Measurements from ENCODE around the gene SRD5A1. TPM values are rescaled to one million over a fixed set of nuclear protein-coding genes. Genes with fewer than 3 reads are reported as not detected.

Gene SRD5A1
- total RNA-seq, 1 experiment from 2014 or later = 24.7 TPM

DNA sequence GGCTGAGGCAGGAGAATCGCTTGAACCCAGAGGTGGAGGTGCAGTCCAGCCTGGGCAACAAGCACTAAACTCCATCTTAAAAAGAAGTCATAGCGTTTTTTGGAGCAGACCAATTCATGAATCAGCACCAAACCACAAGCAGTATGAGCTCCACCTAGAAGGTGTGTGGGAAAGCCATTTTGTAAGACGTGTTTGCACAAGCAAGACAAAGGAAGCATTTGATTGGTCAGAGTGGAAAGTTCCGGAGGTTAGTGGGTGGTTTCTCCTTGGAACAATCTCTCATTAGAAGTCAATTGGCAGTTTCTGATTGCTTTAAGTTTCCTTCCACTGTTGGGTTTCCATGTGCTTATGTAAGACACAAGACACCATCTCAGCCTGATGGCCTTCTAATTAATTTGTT lies 5.0 kb downstream of the SRD5A1 start:
- Histone ChIP-seq H3K9me2 (ENCODE audit: insufficient read depth) (no peaks in the 10 kb centered on the region), H4K20me1 (ENCODE audit: insufficient read depth) (no peaks in the 10 kb centered on the region), H3K27ac (ENCODE audit: low read depth, low read length) (no peak overlapping the region), H3K27me3 (ENCODE audit: insufficient read depth, low read length) (no peaks in the 10 kb centered on the region), H3K9me3 (ENCODE audit: control insufficient read depth in 1 of 2, insufficient read depth in 1 of 2, low read depth in 1 of 2, low read length in 2 of 2) (no peaks in the 10 kb centered on the region), H2AFZ (ENCODE audit: low read depth, low read length, poor library complexity, severe bottlenecking) (no peak overlapping the region), H3K4me3 (replicated peaks in 1 of 2; ENCODE audit: low read depth in 1 of 2, low read length in 2 of 2) (no peak overlapping the region), H3K4me1 (ENCODE audit: control insufficient read depth in 1 of 2, insufficient read depth in 2 of 2, low read length in 2 of 2) (peaks cover 5 to 8% of the 10 kb centered on the region in 2 experiments; a peak in 3 of 4 replicates), H3K79me2 (ENCODE audit: insufficient read depth, low read length) (peaks cover 73% of the 10 kb centered on the region), H3K36me3 (ENCODE audit: control insufficient read depth in 1 of 2, insufficient read depth in 2 of 2, low read length in 2 of 2) (no peaks in the 10 kb centered on the region; a peak in 1 of 4 replicates), H3K4me2 (ENCODE audit: low read length) (no peak overlapping the region), H3K9ac (ENCODE audit: low read length) (no peak overlapping the region)
- ChIA-PET POLR2A (no interaction called here), CTCF (no interaction called here), RAD21 (ENCODE audit: low non-redundant PET in 1 of 2, low total read pairs in 2 of 2, uncharacterized antibody in 2 of 2, unreplicated experiment in 2 of 2) (no interaction called here)
- ATAC-seq (no peak), DNase-seq (ENCODE audit: low read depth, low spot score) (no peak)
- intact Hi-C loops (cut with micrococcal nuclease) = no loop called here
- no TSS peak for BruUV-seq (replicated peaks)
- no peak for TF ChIP-seq EZH2phosphoT487 (IDR thresholded peaks at IDR 0.05; ENCODE audit: borderline replicate concordance)
- TF ChIP-seq TCF7L2 (IDR thresholded peaks at IDR 0.05; ENCODE audit: borderline replicate concordance, extremely low read depth, insufficient read depth, insufficient read length) = no peak

- ChIA-PET POLR2A (interaction anchor here (1.3 kb wide), 1 partner anchor 9 kb away, joined by 5 read pairs; the partner anchor contains the start of genes NSUN2 and SRD5A1), RAD21 (ENCODE audit: low non-redundant PET in 1 of 2, low total read pairs in 2 of 2, uncharacterized antibody in 2 of 2, unreplicated experiment in 2 of 2) (no interaction called here), CTCF (no interaction called here)
- Histone ChIP-seq H3K9me2 (ENCODE audit: insufficient read depth) (no peaks in the 10 kb centered on the region), H3K79me2 (ENCODE audit: insufficient read depth, low read length) (peaks cover 39% of the 10 kb centered on the region), H3K27me3 (ENCODE audit: insufficient read depth, low read length) (no peaks in the 10 kb centered on the region), H3K9ac (ENCODE audit: low read length) (no peak overlapping the region), H3K9me3 (ENCODE audit: control insufficient read depth in 1 of 2, insufficient read depth in 1 of 2, low read depth in 1 of 2, low read length in 2 of 2) (no peaks in the 10 kb centered on the region), H3K27ac (ENCODE audit: low read depth, low read length) (no peak overlapping the region), H3K4me3 (replicated peaks in 1 of 2; ENCODE audit: low read depth in 1 of 2, low read length in 2 of 2) (no peak overlapping the region), H3K36me3 (ENCODE audit: control insufficient read depth in 1 of 2, insufficient read depth in 2 of 2, low read length in 2 of 2) (no peaks in the 10 kb centered on the region), H3K4me1 (ENCODE audit: control insufficient read depth in 1 of 2, insufficient read depth in 2 of 2, low read length in 2 of 2) (no peaks in the 10 kb centered on the region), H3K4me2 (ENCODE audit: low read length) (no peak overlapping the region), H4K20me1 (ENCODE audit: insufficient read depth) (no peaks in the 10 kb centered on the region), H2AFZ (ENCODE audit: low read depth, low read length, poor library complexity, severe bottlenecking) (no peak overlapping the region)
- ATAC-seq (no peak), DNase-seq (ENCODE audit: low read depth, low spot score) (no peak)
- TF ChIP-seq EZH2 (IDR thresholded peaks at IDR 0.05) (no peak), SP1 (IDR thresholded peaks at IDR 0.05; ENCODE audit: low read depth) (no peak), CBX3 (IDR thresholded peaks at IDR 0.05; ENCODE audit: low read depth) (no peak), ATF3 (IDR thresholded peaks at IDR 0.05) (no peak), ZBTB33 (IDR thresholded peaks at IDR 0.05; ENCODE audit: extremely low read depth, insufficient replicate concordance, low read length) (no peak)
- no TSS peak for BruUV-seq (replicated peaks)
- intact Hi-C loops (cut with micrococcal nuclease) = no loop called here
These were observed 9.4 kb downstream of the SRD5A1 start for GRCh38 chr5:6642655-6643054.

Data from HCT116 (cell line).